Epithelial cell of proximal tubule (primary cell): ENCODE data around the gene COPS7A. TPM values are rescaled to one million over a fixed set of nuclear protein-coding genes. Genes with fewer than 3 reads are reported as not detected.

Experiments used
- DNase-seq: peaks from one replicate; pipeline ENCODE4 v3.0.0-alpha.2; 2011; ENCODE audit warnings: low read depth
- H3K4me3 ChIP-seq: 2 replicates; pipeline ENCODE4 v1.5.1; 2011; ENCODE audit warnings: low read depth, mild to moderate bottlenecking, low read length
- total RNA-seq: library from RNA; depleted of rRNA; stranded (reverse); fragments of >200 nt; gene quantifications from 2 replicates; pipeline ENCODE4 v1.2.3, GENCODE V29; 2015
- TF ChIP-seq, protein P1 (sequence below): conservative IDR thresholded peaks from 2 replicates; pipeline ENCODE4 v1.5.1; 2012; ENCODE audit warnings: low read depth, mild to moderate bottlenecking, low read length

COPS7A gene
- total RNA-seq, 1 donor from 2014 or later = 59.2 TPM

DNA sequence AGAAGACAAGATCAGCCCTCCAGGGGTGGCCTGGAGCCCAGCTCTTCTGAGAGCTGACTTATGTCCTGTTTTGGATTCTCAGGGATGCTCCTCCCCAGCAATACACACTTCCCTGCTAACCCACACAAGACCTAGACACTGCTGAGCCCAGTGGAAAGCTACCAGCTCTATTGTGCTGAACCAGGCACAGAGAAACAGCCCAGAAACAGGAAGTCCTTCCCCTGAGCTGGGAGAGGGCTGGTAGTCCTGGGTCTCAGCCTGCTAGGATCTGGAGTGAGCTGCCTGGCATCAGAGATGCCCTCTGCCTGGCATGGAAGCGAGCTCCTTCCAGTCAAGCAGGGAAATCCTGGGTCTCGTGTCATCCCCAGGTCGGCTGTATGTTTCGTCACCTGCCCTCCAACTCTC lies 47.2 kb downstream of the COPS7A start:
- TF ChIP-seq, protein P1, sequence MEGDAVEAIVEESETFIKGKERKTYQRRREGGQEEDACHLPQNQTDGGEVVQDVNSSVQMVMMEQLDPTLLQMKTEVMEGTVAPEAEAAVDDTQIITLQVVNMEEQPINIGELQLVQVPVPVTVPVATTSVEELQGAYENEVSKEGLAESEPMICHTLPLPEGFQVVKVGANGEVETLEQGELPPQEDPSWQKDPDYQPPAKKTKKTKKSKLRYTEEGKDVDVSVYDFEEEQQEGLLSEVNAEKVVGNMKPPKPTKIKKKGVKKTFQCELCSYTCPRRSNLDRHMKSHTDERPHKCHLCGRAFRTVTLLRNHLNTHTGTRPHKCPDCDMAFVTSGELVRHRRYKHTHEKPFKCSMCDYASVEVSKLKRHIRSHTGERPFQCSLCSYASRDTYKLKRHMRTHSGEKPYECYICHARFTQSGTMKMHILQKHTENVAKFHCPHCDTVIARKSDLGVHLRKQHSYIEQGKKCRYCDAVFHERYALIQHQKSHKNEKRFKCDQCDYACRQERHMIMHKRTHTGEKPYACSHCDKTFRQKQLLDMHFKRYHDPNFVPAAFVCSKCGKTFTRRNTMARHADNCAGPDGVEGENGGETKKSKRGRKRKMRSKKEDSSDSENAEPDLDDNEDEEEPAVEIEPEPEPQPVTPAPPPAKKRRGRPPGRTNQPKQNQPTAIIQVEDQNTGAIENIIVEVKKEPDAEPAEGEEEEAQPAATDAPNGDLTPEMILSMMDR = no peak
- no peak overlapping the region for H3K4me3 ChIP-seq
- DNase-seq = no peak

DNA sequence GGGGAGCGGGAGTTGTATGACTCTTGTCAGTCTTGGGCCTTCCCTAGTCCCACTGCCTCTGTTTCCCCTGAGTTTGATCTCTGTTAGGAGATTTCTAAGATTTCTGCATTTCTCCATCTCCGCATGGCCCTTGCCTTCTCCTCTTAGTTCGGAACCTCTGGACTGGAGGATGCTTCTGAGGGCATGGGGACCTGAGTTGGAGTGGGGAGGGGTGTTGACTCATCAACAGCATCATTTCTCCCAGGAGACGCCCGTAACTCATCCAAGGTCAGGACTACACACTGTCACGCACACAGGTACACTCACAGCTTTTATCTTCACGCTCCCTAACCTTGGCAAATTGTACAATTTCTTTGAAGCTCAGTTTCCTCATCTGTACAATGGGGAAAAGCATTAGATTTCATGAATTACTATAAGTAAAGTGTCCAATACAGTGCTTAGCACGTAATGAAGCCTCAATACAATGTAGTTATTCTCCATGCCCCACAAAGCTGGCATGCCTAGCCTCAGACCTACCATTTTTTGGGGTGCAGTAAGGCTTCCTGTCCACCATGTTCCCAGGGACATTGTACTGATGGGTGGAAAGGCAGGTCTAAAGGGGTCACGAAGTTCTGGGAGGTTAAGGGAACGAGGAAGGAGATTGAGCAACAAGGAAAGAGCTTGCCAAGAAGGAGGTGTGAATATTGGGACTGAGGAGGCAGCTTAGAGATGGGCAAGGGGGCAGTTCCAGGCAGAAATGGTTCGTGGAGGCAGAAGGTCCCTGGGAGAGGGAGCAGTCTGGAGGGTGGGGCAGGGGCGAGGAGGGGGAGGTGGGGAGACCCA lies 47.9 kb downstream of the COPS7A start:
- TF ChIP-seq, protein P1 = no peak
- DNase-seq = no peak

DNA sequence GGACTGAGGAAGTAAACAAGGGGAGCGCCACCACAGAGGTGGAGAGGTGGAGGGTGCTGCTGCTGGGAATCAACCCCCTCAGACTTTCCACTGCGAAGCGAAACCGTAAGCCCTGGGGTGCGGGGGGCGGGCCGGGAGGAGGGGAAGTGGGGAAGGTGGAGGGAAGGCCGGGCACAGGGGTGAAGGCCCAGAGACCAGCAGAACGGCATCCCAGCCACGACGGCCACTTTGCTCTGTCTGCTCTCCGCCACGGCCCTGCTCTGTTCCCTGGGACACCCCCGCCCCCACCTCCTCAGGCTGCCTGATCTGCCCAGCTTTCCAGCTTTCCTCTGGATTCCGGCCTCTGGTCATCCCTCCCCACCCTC lies 48.5 kb downstream of the COPS7A start, which contains the start of gene LAG3:
TSS of gene LAG3 (plus strand) at position 190 of the 365 bp plus-strand sequence. CDS start 333 bp downstream, outside the sequence.
- DNase-seq = no peak
- TF ChIP-seq, protein P1 = no peak
- no peak within 1 kb of the TSS for H3K4me3 ChIP-seq

More for the DNA sequence above, 47.9 kb downstream of the COPS7A start:
- H3K4me3 ChIP-seq = no peak overlapping the region

DNA sequence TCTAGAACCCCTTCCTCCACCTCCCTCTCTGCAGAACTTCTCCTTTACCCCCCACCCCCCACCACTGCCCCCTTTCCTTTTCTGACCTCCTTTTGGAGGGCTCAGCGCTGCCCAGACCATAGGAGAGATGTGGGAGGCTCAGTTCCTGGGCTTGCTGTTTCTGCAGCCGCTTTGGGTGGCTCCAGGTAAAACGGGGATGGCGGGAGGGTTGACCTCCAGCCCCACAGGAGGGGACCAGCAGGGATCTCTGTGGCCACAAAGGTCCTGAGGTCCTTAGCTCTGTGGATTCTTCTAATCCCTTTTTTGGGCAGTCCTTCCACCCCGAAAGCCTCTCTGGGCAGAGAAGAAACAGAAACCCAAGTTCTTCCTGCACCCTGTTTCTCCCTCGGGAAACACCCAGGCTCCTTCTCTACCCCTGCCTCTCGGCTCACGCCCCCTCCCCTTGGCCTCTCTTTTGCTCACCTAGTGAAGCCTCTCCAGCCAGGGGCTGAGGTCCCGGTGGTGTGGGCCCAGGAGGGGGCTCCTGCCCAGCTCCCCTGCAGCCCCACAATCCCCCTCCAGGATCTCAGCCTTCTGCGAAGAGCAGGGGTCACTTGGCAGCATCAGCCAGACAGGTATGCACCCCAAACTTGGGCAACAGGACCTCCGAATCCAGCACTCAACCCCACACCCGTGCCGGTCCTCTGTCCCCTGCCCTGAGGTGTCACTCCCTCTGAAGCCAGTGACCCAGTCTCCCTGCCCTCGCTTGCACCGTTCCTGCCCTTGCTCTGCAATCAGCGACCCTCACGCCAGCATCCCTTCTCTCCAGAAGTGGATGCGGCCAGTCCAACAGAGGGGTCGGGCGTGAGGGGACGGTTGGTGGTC lies 49.1 kb downstream of the COPS7A start:
- no peak for DNase-seq
- TF ChIP-seq, protein P1 = no peak
- H3K4me3 ChIP-seq = no peak overlapping the region

DNA sequence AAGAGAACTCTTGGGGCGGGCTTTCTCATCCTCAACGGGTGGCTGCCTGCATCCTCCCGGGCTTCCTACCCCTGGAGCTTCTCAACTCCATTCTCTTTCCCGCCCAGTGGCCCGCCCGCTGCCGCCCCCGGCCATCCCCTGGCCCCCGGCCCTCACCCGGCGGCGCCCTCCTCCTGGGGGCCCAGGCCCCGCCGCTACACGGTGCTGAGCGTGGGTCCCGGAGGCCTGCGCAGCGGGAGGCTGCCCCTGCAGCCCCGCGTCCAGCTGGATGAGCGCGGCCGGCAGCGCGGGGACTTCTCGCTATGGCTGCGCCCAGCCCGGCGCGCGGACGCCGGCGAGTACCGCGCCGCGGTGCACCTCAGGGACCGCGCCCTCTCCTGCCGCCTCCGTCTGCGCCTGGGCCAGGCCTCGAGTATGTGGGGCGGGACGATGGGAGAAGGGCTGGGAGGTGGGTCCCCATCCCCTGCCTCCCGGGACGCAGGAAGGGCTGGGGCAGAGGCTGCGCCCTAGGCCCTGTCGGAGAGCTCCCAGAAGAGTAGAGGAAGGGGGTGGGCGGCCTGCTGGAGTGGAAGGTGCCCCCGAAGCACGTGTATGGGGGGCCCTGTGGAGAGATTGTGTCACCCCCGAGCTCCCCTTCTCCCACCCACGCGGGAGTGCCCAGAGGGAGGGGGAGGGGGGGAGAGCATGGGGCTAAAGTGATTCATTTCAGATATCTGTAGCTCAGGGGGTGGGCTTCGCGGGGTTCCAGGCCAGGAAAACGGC lies 49.9 kb downstream of the COPS7A start:
- TF ChIP-seq, protein P1 = no peak
- DNase-seq = no peak
- no peak overlapping the region for H3K4me3 ChIP-seq

DNA sequence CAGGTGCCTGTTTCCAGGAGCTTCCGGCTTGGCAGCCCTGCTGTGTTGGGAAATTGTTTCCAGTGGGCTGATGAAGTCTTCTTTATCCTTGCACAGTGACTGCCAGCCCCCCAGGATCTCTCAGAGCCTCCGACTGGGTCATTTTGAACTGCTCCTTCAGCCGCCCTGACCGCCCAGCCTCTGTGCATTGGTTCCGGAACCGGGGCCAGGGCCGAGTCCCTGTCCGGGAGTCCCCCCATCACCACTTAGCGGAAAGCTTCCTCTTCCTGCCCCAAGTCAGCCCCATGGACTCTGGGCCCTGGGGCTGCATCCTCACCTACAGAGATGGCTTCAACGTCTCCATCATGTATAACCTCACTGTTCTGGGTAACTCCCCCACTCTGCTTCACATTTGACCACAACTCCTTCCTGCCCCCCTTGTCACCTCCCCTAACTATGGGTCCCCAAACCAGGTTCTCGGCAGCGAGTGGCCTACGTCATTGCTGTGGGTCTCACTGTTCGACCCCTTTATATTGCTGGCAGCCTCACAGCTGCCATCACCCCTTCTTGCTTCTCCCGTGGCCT lies 50.7 kb downstream of the COPS7A start:
- no peak overlapping the region for H3K4me3 ChIP-seq
- TF ChIP-seq, protein P1 = no peak
- no peak for DNase-seq
